CMK (cell line): Measurements from ENCODE around the gene NPAS4.
"Not testable (repeated sequence)": the region's sequence is repeated elsewhere in the genome, so short reads cannot be mapped to it uniquely, and the experiment has no call there.

Experiments used
- DNase-seq: peaks from one replicate; pipeline ENCODE4 v3.0.0-alpha.2; 2010; ENCODE audit warnings: low read depth

NPAS4 gene

DNA sequence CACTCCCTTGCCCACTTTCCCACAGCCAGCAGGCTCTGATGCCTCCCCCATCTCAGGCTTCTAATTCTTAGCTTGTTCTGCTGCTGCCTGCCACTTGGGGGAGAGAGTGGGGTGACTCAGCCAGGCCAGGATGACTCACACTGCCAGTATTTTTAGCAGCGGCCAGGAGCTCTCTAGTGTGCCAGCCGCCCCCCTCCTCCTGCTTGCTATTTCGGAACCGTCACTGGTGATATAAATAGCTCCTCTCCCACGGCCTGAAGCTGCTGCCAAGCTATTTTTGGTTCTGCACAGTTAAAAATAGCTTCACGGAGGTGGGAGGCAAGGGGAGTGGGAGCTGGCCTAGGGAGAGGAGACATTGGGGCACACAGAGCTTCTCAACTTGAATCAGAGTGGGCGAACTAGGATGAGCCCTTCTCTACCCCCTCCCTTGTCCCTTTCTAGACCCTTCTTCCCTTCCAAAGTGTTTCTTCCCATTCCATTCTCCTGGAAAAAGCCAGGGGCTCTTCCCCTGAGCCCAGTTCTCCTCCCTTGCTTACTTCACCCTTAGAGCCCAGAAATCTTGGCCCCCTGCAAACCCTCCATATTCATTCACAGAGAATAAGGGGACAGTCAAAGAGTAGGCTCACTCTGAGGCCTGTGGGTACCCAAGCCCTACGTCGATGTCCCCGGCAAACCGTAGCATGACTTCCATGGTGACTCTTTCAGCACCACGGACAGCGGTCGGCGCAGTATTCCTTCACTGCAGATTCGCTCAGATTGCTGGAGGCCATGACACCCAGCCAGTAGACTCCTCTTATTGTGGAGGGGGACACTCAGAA is 2.5 kb upstream of the NPAS4 start:
- peak; percentile 31 for DNase-seq

DNA sequence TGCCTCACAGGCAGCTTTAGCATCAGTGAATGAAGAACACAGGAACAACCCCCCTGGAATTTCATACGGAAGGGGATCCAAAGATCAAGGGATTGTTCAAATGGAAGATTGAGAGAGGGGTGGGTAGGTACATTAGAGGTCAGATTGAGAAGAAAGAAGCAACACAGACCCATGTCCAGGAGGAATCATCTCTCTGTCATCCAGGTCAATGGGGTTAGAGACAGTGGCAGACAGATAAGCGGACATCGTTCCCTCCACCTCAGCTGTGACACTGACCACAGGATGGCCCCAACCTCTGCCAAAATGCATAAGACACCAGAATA is 1.9 kb upstream of the NPAS4 start:
- no peak for DNase-seq

DNA sequence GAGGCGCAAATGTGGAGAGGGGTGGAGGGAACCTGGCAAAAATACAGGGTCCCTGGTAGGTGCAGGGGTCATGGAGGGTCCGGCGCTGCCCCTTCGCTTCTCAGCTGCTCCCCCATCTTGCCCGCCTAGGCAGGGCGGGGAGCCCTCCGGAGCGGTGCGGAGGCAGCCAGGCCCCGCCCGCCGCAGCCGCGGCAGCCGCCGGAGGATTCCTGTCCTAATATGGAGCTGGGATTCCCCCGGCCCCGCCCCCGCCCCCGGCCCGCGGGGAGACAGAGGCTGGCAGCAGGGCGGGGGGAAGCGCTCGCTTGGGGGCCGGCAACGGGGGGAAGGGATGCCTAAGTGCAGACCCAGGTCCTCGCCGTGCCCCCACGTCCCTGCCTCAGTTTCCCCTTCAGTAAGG is 1.0 kb upstream of the NPAS4 start:
- DNase-seq, result no peak

DNA sequence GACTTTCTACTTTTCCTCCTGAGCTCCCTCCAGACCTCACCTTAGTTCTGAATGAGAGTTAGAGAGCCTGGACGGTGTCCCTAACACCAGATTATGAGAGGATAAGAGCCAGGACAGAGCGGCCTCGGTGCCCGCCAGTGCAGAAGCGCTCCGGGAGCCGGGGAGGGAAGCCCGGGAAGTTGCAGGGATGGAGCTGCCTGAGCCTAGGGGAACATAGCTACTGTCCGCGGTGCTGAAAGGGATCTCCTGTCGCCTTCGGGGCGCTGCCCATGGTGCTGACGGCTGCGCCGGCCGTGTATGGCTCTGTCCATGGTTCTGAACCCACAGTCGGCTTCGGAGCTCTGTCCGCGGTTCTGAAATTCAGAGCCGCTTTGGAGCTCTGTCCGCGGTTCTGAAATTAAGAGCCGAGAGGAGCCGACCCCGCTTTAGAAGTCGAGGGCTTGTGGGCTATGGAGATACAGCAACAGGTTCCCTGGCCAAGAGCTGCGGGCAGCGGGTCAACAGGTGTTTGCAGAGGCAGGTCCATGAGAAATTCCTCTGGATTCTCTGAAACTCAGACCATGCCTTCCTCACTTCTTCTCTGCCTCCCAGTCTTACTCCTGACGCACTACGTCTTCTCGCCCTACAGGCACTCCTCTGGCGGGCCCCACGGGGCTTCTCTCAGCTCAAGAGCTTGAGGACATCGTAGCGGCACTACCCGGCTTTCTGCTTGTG is 814 bp downstream of the NPAS4 start:
- peak; percentile 51 for DNase-seq

DNA sequence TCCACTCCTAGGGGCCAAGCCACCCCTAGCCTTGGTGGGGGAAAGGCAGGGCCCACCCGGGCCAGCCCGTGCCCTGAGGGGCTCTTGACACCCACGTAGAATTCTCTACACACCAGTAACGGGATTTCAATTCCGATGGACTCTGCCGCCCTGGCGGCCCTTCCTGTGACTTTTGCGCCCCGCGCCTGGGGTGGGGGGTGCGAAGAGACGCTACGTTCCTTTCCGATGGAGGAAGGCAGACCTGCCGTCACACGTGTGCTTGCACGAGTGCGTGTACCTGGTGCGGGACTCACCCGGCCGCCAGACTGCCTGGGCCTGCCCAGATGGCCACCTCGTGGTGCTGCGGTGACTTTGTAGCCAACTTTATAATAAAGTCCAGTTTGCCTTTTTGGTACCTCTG is 5.5 kb downstream of the NPAS4 start:
- no peak for DNase-seq

DNA sequence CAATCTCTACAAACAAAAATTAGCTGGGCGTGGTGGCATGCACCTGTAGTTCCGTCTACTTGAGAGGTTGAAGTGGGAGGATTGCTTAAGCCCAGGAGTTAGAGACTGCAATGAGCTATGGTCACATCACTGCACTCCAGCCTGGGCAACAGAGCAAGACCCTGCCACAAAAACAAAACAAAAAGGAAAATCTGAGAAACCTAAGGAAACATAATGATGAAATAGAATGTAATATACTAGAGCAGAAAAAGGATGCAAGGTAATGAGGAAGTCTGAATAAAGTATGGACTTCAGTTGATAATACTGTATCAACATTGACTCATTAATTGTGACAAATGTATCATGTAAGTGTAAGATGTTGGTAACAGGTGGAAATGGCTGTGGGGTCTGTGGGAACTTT is 8.1 kb downstream of the NPAS4 start:
- DNase-seq, result no peak

DNA sequence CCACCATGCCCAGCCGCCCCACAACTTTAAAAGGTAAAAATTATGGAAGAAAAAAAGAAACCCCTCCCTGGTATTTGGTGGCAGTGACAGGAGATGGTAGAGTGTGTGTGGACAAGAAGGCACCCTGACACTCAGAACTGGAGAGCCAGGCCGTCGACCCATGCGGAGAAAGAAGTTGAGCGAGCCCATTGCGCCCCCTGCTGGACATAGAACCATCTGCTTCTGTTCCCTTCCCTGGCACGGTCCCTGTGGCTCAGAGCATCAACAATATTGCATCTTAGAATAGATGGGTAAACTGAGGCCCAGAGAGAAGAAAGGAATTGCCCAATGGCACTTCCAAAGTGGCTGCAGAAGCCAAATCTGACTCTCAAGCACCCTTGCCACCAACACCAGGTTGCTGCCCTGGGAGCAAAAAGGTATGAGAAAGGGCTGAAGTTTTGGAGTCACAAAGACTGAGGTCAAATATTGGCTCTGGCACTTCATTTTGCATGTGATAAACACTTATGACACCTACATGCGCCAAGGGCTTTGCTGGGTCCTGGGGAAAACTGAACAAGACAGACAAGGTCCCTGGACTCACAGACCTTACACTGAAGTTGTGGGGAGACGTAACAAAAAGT is 9.3 kb downstream of the NPAS4 start:
- DNase-seq, result peak; percentile 47

DNA sequence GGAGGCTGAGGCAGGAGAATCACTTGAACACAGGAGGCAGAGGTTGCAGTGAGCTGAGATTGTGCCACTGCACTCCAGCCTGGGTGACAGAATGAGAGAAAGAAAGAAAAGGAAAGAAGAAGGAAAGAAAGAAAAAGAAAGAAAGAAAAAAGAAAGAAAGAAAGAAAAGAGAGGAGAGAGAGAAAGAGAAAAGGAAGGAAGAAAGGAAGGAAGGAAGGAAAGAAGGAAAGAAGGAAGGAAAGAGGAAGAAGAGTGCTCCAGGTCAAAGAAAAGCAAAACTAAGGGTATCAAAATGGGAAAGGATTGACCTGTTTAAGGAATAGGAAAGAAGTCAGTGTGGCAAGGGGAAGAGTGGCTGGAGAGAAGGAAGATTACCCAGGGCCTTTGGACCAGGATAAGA is 10.5 kb downstream of the NPAS4 start:
- not testable (repeated sequence) for DNase-seq

DNA sequence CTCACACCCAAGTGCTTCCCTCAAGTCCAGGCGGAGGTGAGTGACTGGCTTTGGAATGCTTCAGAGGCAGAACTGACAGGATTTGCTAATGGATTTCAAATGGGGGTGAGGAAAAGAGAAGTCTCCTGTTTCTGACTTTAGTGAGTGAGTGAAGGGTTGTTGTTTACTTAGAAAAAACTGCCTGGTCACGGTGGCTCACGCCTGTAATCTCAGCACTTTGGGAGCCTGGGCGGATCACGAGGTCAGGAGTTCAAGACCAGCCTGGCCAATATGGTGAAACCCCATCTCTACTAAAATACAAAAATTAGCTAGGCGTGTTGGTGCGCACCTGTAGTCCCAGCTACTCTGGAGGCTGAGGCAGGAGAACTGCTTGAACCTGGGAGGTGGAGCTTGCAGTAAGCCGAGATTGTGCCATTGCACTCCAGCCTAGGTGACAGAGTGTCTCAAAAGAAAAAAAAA is 11.1 kb downstream of the NPAS4 start:
- DNase-seq, result not testable (repeated sequence)

DNA sequence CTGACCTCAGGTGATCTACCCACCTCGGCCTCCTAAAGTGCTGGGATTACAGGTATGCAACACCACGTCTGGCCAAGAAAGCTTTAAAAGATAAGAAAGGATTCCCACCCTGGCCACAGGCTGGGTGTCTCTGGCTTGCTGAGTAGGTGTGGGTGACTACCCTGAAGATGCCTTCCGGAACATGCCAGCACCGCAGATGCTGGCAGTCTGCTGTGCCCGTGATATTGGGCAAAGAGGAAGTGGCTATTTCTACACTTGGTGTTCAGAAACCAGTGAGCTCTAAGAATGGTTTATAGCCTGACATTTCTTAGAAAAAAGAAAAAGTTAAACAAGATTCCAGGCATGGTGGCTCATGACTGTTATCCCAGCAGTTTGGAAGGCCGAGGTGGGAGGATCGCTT is 11.8 kb downstream of the NPAS4 start:
- no peak for DNase-seq

DNA sequence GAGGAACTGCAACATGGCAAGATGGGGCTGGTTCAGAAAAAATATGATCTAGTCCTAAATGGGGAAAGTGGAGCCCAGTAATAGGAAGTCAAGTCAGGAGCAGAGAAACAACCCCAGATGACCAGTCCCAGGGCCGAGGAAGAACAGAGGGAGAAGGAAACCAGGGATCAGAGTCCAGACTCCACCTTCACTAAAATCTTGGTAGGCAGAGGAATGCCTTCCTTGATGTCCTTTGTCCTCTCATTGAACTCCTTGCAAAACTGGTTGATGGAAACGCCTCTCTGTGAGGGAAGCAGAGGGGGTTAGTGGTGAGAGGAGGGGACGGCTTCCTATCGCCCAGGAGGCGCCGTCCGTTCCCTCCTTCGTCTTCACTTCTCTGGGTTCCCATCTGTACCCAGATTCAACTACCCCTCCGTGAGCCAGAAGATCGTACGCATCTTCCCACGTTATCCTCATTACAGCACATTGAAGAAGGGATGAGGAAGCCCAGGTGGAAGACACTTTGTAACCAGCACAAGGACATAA is 17.2 kb downstream of the NPAS4 start:
- no peak for DNase-seq

DNA sequence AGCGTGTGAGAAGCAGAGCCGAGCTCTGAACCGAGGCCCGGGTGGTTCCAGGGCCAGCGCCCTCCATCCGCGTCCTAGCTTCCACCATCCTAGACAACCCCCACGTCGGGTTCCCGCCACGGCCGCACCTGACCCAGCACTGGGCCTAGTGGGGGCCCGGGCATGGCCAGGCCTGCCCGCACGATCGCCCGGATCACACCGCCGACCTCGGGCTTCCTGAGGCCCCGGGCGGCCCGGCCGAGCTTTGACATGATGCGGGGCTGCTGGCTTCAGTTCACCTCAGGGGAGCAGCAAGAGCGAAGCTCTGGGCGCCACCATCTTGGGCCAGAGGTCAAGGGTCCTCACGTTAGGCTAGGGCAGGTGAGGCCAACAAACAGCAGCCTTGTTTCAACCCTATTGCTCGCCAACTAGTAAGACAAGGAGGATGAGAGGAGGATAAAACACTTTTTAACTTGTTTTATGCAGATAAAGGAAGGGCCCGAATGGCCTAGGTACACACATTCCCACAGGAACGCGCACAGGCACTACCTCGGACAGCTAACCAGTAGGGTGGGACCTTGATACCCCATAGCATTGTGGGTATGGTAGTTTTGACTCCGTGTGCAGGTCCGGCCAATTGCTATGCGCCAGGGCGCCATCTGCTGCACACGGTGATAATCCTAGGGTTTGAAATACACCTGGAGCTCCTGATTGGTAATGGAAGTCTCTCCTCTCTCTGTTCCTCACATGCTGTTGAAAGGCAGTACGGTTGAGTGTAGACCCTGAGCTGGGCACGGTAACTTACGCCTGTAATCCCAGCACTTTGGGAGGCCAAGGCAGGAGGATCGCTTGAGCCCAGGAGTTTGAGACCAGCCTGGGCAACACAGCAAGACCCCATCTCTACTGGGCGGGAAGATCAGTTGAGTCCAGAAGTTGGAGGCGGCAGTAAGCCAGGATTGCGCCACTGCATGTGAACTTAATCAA is 17.9 kb downstream of the NPAS4 start, which contains the start of gene MRPL11:
Gene MRPL11, minus strand, starts transcription at position 345 of the 963 bp plus-strand sequence. Its CDS starts 94 bp downstream, at position 251.
- peak; percentile 77 for DNase-seq

DNA sequence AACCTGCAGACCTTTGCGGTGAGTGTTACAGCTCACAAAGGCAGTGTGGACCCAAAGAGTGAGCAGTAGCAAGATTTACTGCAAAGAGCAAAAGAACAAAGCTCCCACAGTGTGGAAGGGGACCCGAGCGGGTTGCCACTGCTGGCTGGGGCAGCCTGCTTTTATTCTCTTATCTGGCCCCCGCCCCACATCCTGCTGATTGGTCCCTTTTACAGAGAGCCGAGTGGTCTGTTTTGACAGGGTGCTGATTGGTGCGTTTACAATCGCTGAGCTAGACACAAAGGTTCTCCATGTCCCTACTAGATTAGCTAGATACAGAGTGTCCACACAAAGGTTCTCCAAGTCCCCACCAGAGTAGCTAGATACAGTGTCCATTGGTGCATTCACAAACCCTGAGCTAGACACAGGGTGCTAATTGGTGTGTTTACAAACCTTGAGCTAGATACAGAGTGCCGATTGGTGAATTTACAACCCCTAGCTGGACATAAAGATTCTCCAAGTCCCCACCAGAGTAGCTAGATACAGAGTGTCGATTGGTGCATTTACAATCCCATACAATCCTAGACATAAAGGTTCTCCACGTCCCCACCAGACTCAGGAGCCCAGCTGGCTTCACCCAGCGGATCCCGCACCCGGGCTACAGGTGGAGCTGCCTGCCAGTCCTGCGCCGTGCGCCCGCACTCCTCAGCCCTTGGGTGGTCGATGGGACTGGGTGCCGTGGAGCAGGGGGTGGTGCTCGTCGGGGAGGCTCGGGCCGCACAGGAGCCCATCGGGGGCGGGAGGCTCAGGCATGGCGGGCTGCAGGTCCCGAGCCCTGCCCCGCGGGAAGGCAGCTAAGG is 19.5 kb downstream of the NPAS4 start:
- DNase-seq, result not testable (repeated sequence)

DNA sequence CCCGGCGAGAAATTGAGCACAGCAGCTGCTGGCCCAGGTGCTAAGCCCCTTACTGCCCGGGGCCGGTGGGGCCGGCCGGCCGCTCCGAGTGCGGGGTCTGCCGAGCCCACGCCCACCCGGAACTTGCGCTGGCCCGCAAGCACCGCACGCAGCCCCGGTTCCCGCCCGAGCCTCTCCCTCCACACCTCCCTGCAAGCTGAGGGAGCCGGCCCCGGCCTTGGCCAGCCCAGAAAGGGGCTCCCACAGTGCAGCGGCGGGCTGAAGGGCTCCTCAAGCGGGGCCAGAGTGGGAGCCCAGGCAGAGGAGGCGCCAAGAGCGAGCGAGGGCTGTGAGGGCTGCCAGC is 20.1 kb downstream of the NPAS4 start:
- not testable (repeated sequence) for DNase-seq

DNA sequence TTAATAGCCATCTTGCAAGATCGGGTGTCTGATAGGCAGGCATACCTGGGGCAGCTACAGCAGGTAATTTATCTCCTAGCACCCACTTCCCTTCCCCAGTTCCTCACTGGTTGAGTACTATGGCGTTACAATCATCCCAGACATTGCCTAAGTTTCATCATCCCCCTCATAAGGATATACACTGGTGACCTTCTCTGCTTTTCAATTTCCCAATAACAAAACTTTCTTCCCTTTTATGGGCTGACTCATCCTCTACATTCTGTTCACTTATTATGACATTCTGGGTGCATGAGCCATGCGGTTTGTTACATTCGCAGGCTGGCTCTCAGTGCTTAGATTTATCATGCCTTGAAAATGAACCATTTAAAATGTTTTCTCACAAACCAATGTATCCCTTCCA is 22.8 kb downstream of the NPAS4 start:
- DNase-seq, result no peak

DNA sequence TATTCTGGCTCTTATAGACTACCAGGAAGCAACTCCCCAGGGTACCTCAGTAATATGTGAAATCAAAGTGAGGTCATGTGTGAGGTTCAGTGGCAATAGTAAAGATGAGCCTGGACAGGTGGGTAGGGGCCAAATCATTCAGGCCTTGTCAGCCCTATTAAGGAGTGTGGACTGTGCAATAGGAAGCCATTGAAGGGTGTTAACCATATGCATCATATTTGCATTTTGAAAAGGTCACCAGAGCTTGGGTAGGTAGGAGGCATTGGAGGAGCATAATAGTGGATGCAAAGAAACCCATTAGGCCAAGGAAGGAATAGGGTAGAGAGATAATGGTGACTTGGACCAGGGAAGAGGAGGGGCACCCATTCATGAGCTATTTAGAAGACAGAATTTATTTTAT is 26.2 kb downstream of the NPAS4 start:
- no peak for DNase-seq

DNA sequence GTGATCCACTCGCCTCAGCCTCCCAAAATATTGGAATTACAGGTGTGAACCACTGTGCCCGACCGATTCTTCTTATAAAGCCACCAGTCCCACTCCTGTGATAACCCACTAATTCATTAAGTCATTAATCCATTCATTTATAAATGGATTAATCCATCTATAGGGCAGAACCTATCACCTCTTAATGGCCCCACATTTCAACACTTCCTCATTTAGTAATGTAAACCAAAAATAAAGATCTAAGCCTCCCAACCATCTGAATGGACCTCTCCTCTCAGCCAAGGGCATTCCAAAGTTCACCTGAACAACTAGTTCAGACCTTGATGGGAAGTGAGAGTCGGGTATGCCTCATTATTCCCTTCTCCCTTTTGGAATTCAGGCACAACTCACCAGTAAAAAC is 27.7 kb downstream of the NPAS4 start:
- DNase-seq, result no peak

DNA sequence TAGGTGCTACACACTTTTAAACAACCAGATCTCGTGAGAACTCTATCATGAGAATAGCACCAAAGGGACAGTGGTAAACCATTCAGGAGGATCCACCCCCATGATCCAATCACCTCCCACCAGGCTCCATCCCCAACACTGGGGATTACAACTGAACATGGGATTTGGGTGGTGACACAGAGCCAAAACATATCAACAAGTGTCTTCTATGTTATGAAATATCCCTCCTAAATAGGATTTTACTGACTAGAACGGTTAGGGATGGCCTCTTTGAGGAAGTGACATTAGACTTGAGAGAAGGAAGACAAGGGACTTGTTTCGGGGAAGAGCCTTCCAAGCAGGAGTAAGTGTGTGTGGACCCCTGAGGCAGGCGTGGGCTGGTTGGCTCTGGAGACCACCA is 29.7 kb downstream of the NPAS4 start:
- DNase-seq, result no peak

DNA sequence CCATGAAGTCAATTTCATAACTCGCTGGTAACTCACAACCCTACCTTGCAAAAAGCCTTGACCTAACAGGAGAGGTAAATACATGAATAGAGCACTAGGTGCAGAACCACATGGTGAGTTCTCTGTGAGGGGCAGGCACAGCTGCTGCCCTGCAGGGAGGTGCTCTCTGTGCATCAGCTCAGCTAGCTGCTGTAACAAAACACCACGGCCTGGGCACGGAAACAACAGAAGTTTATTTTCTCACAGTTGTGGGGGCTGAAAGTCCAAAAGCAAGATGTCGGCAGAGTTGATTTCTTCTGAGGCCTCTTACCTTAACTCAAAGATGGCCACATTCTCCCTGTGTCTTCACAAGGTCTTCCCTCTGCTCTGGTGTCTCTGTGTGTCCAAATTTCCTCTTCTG is 30.8 kb downstream of the NPAS4 start:
- DNase-seq, result no peak

DNA sequence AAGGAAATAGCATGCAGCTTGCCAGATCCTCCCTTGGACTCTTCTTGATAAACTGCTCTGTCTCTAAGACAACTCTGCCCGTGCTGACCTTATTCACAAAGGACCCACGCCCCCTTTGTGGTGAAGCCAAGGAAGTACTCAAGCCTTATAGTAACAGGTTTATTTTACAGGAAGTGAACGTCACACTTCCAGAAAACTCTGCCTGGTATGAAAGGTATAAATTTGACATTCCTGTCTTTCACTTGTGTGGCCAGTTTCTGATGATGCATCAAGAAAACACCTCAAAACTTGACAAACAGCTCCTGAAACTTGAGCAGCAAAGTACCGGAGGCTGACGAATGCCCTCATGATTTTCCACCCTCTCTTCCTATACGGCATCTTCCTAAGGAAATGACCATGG is 33.4 kb downstream of the NPAS4 start:
- DNase-seq, result no peak

DNA sequence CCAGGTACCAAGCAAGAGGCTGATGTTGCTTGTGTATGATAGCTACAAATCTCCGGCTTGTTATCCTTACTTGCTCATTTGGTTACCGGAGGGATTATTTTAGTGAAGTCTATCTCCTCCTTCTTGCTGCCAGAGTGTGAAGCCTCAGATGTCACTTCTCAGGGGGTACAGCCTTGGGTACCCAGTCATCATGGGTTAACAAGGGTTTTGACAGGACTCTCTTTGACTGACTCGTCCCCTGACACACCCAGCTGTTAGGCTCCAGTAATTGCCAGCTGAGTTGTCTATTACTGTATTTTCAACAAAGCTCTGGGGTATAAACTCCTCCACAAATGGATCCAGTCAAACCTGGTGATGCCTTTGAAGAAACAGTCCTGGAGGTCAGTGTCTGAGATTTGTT is 34.0 kb downstream of the NPAS4 start:
- no peak for DNase-seq
